Naive thymus-derived CD8-positive, alpha-beta T cell (primary cell): ENCODE measurements around the gene HIGD1B. TPM values are rescaled to one million over a fixed set of nuclear protein-coding genes. Genes with fewer than 3 reads are reported as not detected.

Experiments used
- ATAC-seq, 2 donors: fragments of 150-1000 bp; cut with Tn5 transposase in 1 of 2; sonication (Bioruptor Pico), chemical (Tn5 transposase) in 1 of 2; 1 replicate in 1 of 2; 2 replicates in 1 of 2; pipeline ENCODE4 v1.10.0; 2021; ENCODE audit warnings: mild to moderate bottlenecking in 2 of 2, moderate library complexity in 2 of 2
- POLR2A ChIA-PET: fragments of 350-600 bp; sonication (Branson Sonifier 250); formaldehyde crosslinking; loops from one replicate; lab custom pipeline; 2021; ENCODE audit warnings: antibody characterized with exemption; lab: Charles Lee
- DNase-seq, 10 donors: peaks; one replicate each; pipeline versions ENCODE4 v3.0.0 to v3.0.0-alpha.2; 2020 to 2022
- H3K27ac Mint-ChIP-seq, 10 donors: one replicate each; pipeline ENCODE4 v1.8.0; 2020 to 2022; ENCODE audit warnings: mild to moderate bottlenecking in 10 of 10, mixed read lengths in 10 of 10, moderate library complexity in 4 of 10, inconsistent platforms in 1 of 10
- H3K27me3 Mint-ChIP-seq, 5 donors: one replicate each; pipeline ENCODE4 v1.8.0; 2021 to 2022; ENCODE audit warnings: mixed read lengths in 5 of 5
- H3K36me3 Mint-ChIP-seq, 3 donors: one replicate each; pipeline ENCODE4 v1.8.0; 2020 to 2022; ENCODE audit warnings: mixed read lengths in 3 of 3, mild to moderate bottlenecking in 2 of 3, inconsistent platforms in 1 of 3
- H3K4me1 Mint-ChIP-seq, 4 donors: one replicate each; pipeline ENCODE4 v1.8.0; 2021 to 2022; ENCODE audit warnings: mixed read lengths in 4 of 4
- H3K4me3 Mint-ChIP-seq, 10 donors: one replicate each; pipeline ENCODE4 v1.8.0; 2020 to 2022; ENCODE audit warnings: mild to moderate bottlenecking in 10 of 10, mixed read lengths in 10 of 10, moderate library complexity in 6 of 10, inconsistent platforms in 1 of 10
- H3K9me3 Mint-ChIP-seq, 9 donors: one replicate each; pipeline ENCODE4 v1.8.0; 2020 to 2022; ENCODE audit warnings: mixed read lengths in 9 of 9, mild to moderate bottlenecking in 3 of 9, inconsistent platforms in 1 of 9, moderate library complexity in 1 of 9
- polyA plus RNA-seq, 3 donors: library from polyadenylated mRNA; unstranded; fragments of 300-500 nt; fragmentation: Illumina TruSeq; gene quantifications; one replicate each; pipeline ENCODE4 v1.2.3, GENCODE V29; 2021
- total RNA-seq, 8 experiments: library from RNA in 2 of 8; stranded (reverse) in 2 of 8; gene quantifications; one replicate each; pipeline ENCODE4 v1.2.3 and lab custom pipeline; 2021 to 2026

The HIGD1B gene
- total and polyA plus RNA-seq, 5 experiments from 2014 or later: 0.35 to 0.75 TPM; not detected in 3

GRCh38 chr17:44826123-44826790 lies 21.4 kb upstream of the HIGD1B start:
- ATAC-seq (no peak), DNase-seq (no peak)
- Mint-ChIP-seq H3K9me3 (peaks cover 0 to 2% (median 0%) of the 10 kb centered on the region in 9 donors), H3K4me3 (no peak overlapping the region), H3K27me3 (peaks cover 23 to 54% (median 42%) of the 10 kb centered on the region in 5 donors), H3K27ac (no peak overlapping the region), H3K36me3 (no peaks in the 10 kb centered on the region), H3K4me1 (peaks cover 7 to 14% (median 13%) of the 10 kb centered on the region in 4 donors)
- POLR2A ChIA-PET: no interaction called here

- POLR2A ChIA-PET: no interaction called here
- Mint-ChIP-seq H3K27ac (no peak overlapping the region), H3K36me3 (no peaks in the 10 kb centered on the region), H3K9me3 (peaks cover 0 to 2% (median 0%) of the 10 kb centered on the region in 9 donors), H3K27me3 (peaks cover 23 to 69% (median 43%) of the 10 kb centered on the region in 5 donors), H3K4me3 (no peak overlapping the region), H3K4me1 (peaks cover 7 to 14% (median 13%) of the 10 kb centered on the region in 4 donors)
- ATAC-seq (no peak), DNase-seq (no peak)
These were observed 19.8 kb upstream of the HIGD1B start for GRCh38 chr17:44827863-44828262.

- peak overlapping the region; percentile 77 to 91 (median 80) for H3K4me3 Mint-ChIP-seq
- ATAC-seq (peak; percentile 43 to 63), DNase-seq (peak in 6 of 10 donors; percentile 11 to 43 (median 32))
- no peaks in the 10 kb centered on the region for H3K36me3 Mint-ChIP-seq
- POLR2A ChIA-PET: no interaction called here
- peaks cover 20 to 65% (median 33%) of the 10 kb centered on the region in 5 donors for H3K27me3 Mint-ChIP-seq
- peaks cover 7 to 14% (median 13%) of the 10 kb centered on the region in 4 donors for H3K4me1 Mint-ChIP-seq
- H3K27ac Mint-ChIP-seq: peak overlapping the region in 1 of 10 donors; percentile 6
- H3K9me3 Mint-ChIP-seq: no peaks in the 10 kb centered on the region
These were observed 18.7 kb upstream of the HIGD1B start for GRCh38 chr17:44828919-44829522.

DNA sequence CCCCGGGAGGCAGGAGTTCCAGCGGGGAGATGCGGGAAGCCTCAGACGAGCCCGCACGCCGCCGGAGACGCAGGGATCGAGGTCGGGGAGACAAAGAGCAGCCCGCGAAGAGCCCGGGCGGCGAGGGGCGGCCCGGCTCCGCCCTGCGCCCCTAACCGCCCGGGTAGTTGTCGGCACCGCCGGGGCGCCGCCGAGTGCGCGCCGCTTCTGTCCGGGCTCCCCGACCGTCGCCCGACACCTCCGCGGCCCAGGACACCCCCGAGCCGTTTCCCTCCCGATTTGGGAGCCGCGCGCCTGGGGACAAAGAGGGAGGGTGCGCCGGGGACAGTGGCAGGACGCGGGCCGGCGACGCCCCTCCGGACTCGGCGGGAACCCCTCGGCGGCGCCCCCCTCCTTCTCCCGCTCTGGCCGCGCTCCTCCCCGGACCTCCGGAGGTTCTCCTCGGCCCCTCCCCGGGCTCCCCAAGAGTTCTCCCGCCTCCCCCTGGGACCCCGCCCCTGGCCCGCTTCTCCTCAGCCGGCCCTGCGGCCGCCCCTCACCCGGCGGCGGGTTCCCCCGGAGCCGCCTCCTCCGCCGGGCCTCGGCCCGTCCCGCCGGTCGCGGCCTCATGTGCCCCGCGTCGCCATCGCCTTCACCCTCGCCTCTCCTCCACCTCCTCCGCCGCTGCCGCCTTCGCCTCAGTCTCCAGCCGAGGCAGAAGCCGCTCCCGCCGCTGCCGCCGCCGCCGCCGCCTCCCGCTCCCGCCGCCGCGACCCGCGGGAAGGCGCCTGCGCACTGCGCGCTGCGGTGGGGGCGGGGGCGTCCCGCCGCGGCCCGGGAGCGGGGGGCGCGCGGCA lies 17.9 kb upstream of the HIGD1B start, which contains the start of gene GJC1:
GJC1 (minus strand) TSS at position 765 of the 836 bp plus-strand sequence. CDS start 24,470 bp downstream, outside the sequence.
- Mint-ChIP-seq H3K27ac (peak within 1 kb of the TSS in 1 of 10 donors; percentile 6), H3K9me3 (no peaks in the 10 kb centered on the region), H3K27me3 (peaks cover 20 to 61% (median 33%) of the 10 kb centered on the region in 5 donors), H3K36me3 (no peaks in the 10 kb centered on the region), H3K4me1 (peaks cover 7 to 14% (median 13%) of the 10 kb centered on the region in 4 donors), H3K4me3 (peak within 1 kb of the TSS; percentile 78 to 91 (median 82))
- POLR2A ChIA-PET: no interaction called here
- DNase-seq: peak in 4 of 10 donors; percentile 6 to 11 (median 8)
- ATAC-seq: peak; percentile 63 to 66

GRCh38 chr17:44830359-44831288 lies 17.1 kb upstream of the HIGD1B start:
- Mint-ChIP-seq H3K4me3 (peak overlapping the region; percentile 69 to 85 (median 78)), H3K4me1 (peaks cover 7 to 14% (median 13%) of the 10 kb centered on the region in 4 donors), H3K9me3 (no peaks in the 10 kb centered on the region), H3K27me3 (peaks cover 20 to 59% (median 33%) of the 10 kb centered on the region in 5 donors), H3K36me3 (no peaks in the 10 kb centered on the region), H3K27ac (no peak overlapping the region)
- ATAC-seq (peak; percentile 45 to 53), DNase-seq (peak in 3 of 10 donors; percentile 17 to 22 (median 21))
- POLR2A ChIA-PET: no interaction called here

GRCh38 chr17:44831371-44831770 lies 16.3 kb upstream of the HIGD1B start:
- Mint-ChIP-seq H3K4me3 (peak overlapping the region in 5 of 10 donors; percentile 11 to 71 (median 50)), H3K9me3 (no peaks in the 10 kb centered on the region), H3K4me1 (peaks cover 7 to 14% (median 13%) of the 10 kb centered on the region in 4 donors), H3K27me3 (peaks cover 20 to 52% (median 30%) of the 10 kb centered on the region in 5 donors), H3K27ac (no peak overlapping the region), H3K36me3 (no peaks in the 10 kb centered on the region)
- POLR2A ChIA-PET: no interaction called here
- no peak for DNase-seq
- ATAC-seq: no peak

GRCh38 chr17:44832805-44833204 lies 14.9 kb upstream of the HIGD1B start:
- Mint-ChIP-seq H3K4me1 (peaks cover 7 to 14% (median 13%) of the 10 kb centered on the region in 4 donors), H3K27me3 (peaks cover 10 to 41% (median 19%) of the 10 kb centered on the region in 5 donors), H3K9me3 (no peaks in the 10 kb centered on the region), H3K4me3 (no peak overlapping the region), H3K36me3 (no peaks in the 10 kb centered on the region), H3K27ac (no peak overlapping the region)
- POLR2A ChIA-PET: no interaction called here
- DNase-seq (no peak), ATAC-seq (no peak)

DNA sequence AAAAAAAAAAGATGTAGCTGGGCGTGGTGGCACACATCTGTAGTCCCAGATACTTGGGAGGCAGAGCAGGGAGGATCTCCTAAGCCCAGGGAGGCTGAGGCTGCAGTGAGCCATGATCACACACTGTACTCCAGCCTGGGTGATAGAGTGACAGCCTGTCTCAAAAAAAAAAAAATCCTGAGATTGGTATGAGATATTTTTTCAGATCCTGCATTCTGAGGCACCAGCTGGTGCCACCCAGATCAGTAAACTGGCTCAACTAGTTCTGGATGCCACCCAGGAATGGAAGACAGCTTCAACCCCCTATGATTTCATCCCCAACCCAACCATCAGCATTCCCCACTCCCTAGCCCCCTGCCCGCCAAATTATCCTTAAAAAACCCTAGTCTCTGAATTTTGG lies 10.5 kb upstream of the HIGD1B start:
- Mint-ChIP-seq H3K4me3 (no peak overlapping the region), H3K27ac (no peak overlapping the region), H3K36me3 (no peaks in the 10 kb centered on the region), H3K9me3 (no peaks in the 10 kb centered on the region), H3K27me3 (peaks cover 0 to 17% (median 5%) of the 10 kb centered on the region in 5 donors), H3K4me1 (no peaks in the 10 kb centered on the region)
- ATAC-seq (no peak), DNase-seq (no peak)
- POLR2A ChIA-PET: interaction anchor here (0.7 kb wide), 1 partner anchor 47 kb away, joined by 4 read pairs; no protein-coding TSS in a partner anchor

DNA sequence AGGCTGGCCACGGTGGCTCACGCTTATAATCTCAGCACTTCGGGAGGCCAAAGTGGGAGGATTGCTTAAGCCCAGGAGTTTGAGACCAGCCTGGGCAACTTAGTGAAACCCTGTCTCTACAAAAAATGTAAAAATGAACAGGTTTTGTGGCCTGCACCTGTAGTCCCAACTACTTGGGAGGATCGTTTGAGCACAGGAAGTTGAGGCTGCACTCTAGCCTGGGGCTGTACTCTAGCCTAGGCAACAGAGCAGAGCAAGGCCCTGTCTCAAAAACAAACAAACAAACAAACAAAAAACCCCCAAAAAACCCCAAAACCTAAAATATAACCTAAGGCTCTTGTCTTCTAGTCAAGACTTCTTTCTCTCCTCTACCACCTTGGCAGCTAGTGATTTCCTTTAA lies 7.4 kb upstream of the HIGD1B start:
- H3K4me3 Mint-ChIP-seq: no peak overlapping the region
- DNase-seq: no peak
- H3K27ac Mint-ChIP-seq: peak overlapping the region in 1 of 10 donors; percentile 44
- H3K9me3 Mint-ChIP-seq: no peaks in the 10 kb centered on the region
- no peaks in the 10 kb centered on the region for H3K4me1 Mint-ChIP-seq
- ATAC-seq: no peak
- POLR2A ChIA-PET: no interaction called here
- peaks cover 0 to 2% (median 0%) of the 10 kb centered on the region in 5 donors for H3K27me3 Mint-ChIP-seq
- H3K36me3 Mint-ChIP-seq: no peaks in the 10 kb centered on the region

GRCh38 chr17:44840936-44841335 lies 6.7 kb upstream of the HIGD1B start:
- Mint-ChIP-seq H3K4me1 (no peaks in the 10 kb centered on the region), H3K9me3 (no peaks in the 10 kb centered on the region), H3K36me3 (no peaks in the 10 kb centered on the region), H3K27me3 (peaks cover 0 to 2% (median 0%) of the 10 kb centered on the region in 5 donors), H3K27ac (no peak overlapping the region), H3K4me3 (no peak overlapping the region)
- ATAC-seq: no peak
- DNase-seq: no peak
- POLR2A ChIA-PET: no interaction called here

- peak overlapping the region in 3 of 10 donors; percentile 9 to 50 (median 39) for H3K27ac Mint-ChIP-seq
These were observed 4.9 kb upstream of the HIGD1B start for GRCh38 chr17:44842748-44843147.

More at GRCh38 chr17:44842748-44843147, 4.9 kb upstream of the HIGD1B start:
- no peaks in the 10 kb centered on the region for H3K9me3 Mint-ChIP-seq
- H3K4me3 Mint-ChIP-seq: no peak overlapping the region
- no peaks in the 10 kb centered on the region for H3K4me1 Mint-ChIP-seq
- ATAC-seq (no peak), DNase-seq (no peak)
- no peaks in the 10 kb centered on the region for H3K27me3 Mint-ChIP-seq
- H3K36me3 Mint-ChIP-seq: no peaks in the 10 kb centered on the region
- POLR2A ChIA-PET: no interaction called here
